Occipital lobe (tissue), 2 donors: Measurements from ENCODE around the gene COL28A1. TPM values are rescaled to one million over a fixed set of nuclear protein-coding genes. Genes with fewer than 3 reads are reported as not detected.
"Not testable (repeated sequence)": the region's sequence is repeated elsewhere in the genome, so short reads cannot be mapped to it uniquely, and the experiment has no call there.

ENCODE experiments used
- DNase-seq: peaks from one replicate; lab custom pipeline; 2025; lab: John Stamatoyannopoulos, UW
- total RNA-seq: library from RNA; depleted of rRNA; stranded (reverse); fragments of >200 nt; gene quantifications from one replicate; pipeline ENCODE4 v1.2.3, GENCODE V29; 2014

COL28A1 gene
- total RNA-seq, 1 donor from 2014 or later = 0.62 TPM

DNA sequence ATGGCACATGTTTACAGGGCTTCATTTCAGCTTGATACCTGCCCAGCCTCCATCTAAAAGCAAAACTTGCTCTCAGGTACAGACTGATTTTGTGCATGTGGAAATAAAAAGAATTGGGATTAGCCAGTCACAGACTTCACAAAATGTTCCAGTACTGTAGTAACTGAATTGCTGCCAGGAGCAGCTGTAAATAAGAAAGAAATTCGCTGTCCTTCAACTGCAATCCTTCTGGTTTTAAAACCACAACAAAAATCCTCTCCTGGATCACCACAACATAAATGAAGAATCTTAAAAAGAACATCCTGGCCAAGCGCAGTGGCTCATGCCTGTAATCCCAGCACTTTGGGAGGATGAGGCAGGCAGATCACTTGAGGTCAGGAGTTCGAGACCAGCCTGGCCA is 27.1 kb upstream of the COL28A1 start:
- DNase-seq = no peak

DNA sequence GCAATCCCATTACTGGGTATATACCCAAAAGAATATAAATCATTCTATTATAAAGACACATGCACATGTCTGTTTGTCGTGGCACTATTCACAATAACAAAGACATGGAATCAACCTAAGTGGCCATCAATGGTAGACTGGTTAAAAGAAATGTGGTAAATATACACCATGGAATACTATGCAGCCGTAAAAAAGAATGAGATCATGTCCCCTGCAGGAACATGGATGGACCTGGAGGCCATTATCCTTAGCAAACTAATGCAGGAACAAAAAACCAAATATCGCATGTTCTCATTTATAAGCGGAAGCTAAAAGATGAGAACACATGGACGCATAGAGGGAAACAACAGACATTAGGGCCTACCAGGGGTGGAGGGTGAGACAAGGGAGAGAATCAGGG is 25.9 kb upstream of the COL28A1 start:
- not testable (repeated sequence) for DNase-seq

DNA sequence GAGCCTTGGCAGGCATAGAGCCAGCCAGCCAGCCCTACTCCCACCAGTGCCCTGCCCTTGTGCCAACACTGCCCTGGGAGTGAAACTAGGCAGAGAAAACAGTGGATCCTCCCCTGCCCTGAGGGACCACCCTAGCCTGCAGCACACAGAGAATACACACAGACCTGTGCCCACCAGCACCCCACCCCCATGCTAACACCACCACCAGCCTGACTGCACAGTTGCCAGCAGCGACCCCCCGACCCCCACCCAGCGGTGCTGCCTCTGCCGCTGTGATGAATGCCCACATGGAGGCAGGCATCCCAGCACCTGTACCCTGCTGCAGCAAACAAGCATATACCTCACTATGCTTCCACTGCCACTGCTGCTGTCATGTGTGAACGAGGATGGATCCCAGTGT is 21.6 kb upstream of the COL28A1 start:
- DNase-seq = no peak

DNA sequence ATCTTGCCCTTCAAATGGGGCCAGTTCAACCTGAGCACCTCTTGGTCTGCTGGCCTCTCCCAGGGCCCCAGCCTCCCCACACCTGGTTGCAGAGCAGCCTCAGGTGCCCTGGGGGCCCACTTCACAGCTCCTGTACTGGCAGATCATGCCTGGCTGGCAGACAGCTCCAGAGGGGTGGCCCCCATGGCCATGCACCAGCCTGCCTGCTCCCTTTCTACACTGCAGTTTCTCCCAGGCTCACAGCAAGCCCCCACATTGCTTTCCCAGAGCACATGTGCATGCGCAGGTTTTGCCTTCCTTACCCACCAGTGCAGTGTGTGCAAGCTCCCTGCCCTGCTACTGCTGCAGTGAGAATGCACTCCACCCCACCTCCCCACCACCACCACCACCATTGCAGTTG is 21.2 kb upstream of the COL28A1 start:
- DNase-seq = no peak

DNA sequence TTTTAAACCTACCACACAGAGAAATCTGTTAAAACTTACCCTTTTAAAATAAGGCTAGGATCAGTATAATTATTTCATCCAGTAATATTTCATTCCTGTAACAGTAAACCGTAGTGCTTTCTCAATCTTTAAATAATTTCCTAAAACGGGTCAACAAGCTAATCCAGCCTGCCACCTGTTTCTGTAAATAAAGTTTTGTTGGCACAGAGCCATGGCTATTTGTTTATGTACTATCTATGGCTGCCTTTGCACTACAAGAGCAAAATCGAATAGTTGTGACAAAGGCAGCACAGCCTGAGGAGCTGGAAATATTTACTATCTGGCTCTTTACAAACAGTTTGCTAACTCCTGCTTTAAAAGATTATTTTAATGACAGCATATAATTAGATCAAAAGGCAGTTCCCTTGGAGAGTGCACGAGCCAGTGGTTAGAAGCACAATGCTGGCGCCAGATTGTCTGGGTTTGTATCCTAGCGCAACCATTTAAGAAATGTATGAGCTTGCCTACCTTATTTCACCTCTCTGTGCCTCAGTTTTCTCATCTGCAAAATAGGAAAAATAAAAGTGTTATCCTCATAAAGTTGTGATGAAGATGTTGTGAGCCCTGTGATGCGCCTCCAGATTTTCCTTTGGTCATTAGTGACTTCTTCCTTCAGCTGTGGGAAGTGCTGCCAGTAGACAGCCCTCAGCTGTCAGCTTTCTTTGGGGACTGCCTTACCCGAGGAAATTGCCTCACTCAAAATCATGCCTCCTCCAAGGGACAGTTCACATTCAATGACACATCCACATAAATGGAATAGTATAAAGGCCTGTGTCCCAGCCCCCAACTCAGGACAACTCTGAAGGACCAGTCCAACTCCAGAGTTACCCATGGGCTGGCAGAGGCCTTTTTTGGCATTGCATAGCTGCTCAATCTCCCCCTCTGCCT is 19.2 kb upstream of the COL28A1 start:
- no peak for DNase-seq

DNA sequence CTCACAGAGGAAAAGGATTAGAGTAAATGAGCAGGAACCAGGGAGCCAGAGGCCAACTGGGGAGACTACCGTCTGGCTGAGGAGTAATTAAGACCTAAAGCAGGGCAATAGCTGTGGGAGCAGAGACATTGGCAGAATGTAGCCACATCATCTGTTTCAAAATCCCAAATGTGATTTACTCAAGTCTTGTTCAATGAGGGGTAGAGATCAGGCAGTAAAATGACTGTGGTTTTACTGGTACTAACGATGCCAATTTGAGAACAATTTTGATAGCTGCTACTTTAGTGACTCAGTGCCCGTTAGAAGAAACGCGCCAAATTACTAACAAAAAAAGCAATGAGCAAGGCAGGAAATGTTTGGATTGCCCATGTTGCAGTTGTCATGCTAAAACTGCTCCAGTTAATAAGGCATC is 18.4 kb upstream of the COL28A1 start:
- no peak for DNase-seq

DNA sequence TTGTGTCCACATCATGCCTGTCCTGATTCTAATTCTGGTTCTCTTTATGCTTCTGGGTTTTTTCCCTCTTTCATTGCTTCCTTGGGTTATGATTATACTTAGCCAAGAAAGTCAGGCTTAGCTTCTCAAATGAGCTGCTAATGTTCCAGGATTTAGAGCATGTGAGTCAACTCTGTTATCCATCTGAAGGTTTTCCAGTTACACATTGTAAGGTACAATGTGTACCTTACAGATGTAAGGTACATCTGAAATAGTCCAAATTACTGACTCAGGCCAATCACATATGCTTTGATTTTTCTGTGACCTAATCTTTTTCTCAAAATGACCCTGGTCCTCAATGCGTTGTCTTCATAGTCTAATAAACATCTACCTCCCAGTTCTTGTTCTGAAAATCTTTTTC is 17.7 kb upstream of the COL28A1 start:
- no peak for DNase-seq

DNA sequence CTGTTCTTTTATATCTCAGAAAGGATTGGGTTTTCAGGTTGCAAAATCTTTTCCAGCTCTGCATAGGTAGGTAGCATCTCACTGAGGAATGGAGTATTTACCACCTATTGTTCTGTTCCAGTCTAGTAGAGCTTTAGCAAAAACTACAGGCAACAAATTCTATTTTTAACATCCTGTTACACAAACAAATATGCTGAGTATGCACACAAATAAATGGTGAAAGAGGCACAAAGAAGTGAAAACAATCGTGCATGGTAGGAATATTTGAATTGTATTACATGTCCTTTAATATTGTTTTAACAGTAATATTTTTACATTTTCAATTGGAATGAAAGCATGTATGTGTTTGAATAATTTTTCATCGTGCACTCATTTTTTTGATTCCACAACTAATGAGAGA is 16.5 kb upstream of the COL28A1 start:
- no peak for DNase-seq

DNA sequence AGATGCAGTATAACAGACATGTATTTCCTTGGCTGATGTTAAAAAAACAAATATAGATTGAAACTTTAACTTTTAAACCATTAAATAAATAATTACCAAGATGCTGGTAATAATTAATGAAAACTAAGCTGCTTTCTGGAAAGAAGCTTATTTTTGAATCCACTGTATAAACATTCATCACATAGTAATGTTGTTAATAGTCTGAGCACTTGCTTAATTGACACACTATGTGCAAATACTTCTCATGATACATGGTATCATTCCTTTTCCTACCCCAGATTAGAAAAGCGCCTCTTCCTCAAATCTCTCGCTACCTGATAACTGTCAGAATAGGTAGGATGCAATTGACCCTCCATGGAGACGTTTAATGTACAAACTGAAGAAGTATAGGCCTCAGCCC is 15.0 kb upstream of the COL28A1 start:
- no peak for DNase-seq

DNA sequence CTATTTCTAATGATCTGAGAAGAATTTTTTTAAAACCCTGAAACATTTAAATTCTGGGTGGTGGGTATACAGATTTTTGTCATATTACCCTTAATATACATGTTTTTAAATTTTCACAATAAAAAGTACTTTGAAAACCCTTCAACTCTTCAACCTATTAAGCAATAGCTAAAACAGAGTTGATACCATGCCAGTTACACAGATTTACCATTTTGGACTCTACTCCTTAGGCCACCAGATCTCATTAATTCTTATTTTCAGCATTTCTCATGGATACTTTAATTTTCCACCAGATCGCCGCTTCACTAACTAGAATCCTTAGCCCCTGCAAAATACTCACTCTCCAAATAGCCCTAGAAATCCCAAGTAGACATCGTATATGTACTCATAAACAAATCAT is 12.7 kb upstream of the COL28A1 start:
- no peak for DNase-seq

DNA sequence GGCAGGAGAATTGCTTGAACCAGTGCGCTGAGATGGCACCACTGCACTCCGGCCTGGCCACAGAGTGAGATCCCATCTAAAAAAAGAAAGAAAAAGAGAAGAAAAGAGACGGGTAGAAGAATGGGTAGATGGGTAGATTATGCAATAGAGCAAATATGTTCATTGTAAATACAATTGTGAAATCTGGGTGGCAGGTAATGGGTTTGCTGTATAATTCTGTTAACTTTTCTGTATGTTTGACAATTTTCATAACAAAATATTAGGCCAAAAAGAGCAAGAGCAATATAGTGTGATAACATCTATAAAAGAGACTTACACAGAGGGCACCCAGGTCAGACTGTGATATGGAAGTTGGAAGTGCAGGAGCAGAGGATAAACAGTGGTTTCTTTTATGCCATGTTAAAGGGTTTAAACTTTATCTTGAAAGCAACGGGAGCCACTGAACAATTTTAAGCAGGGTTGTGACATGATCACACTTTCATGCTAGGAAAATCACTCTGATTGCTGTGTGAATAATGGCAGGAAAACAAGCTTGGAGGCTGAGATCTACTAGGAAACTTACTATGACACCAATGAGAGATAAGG is 6.7 kb upstream of the COL28A1 start:
- no peak for DNase-seq

DNA sequence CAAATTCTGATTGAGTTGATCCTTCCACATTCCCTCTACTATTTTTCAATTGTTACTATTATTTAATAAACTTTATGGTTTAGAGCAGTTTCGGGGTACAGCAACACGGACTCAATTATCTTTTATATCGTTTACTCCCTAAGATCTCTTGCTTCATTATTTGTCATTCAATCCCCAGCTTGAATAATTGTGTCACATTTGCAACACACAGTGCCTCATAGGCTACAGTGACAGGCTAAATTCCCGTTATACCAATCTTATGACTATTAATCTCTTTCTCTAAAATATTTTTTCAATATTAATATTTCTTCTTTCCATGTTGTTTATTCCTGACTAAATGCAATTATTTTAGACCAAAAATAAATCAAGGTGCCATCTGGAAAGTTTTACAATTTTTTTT is 4.0 kb upstream of the COL28A1 start:
- DNase-seq = no peak

DNA sequence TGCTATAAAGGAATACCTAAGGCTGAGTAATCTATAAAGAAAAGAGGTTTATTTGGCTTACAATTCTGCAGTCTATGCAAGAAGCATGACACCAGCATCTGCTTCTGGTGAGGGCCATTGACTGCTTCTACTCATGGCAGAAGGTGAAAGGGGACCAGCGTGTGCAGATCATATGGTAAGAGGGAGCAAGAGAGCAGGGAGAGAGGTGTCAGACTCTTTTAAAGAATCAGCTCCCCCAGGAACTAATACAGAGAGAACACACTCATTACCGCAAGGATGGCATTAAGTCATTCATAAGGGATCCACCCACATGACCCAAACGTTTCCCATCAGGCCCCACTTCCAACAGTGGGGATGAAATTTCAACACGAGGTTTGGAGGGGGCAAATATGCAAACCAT is 3.5 kb upstream of the COL28A1 start:
- no peak for DNase-seq

DNA sequence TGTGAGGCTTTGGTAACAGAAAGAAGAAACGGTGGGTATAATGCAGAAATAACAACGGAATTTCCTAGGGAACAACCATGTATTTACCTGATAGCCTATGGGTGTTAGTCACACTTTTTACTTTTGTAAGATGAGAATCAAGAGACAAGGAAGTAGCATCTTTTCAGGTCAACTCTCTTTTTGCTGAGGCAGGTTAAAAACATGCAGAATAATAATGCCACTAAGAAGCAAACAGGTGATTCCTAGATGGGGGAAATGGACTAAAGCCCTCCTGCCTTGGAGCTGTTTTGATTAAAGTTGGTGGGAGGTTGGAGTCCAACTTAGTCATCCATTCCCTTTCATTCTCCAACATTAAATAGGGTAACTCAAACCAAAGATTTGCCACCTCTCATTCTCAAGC is 2.0 kb upstream of the COL28A1 start:
- no peak for DNase-seq

DNA sequence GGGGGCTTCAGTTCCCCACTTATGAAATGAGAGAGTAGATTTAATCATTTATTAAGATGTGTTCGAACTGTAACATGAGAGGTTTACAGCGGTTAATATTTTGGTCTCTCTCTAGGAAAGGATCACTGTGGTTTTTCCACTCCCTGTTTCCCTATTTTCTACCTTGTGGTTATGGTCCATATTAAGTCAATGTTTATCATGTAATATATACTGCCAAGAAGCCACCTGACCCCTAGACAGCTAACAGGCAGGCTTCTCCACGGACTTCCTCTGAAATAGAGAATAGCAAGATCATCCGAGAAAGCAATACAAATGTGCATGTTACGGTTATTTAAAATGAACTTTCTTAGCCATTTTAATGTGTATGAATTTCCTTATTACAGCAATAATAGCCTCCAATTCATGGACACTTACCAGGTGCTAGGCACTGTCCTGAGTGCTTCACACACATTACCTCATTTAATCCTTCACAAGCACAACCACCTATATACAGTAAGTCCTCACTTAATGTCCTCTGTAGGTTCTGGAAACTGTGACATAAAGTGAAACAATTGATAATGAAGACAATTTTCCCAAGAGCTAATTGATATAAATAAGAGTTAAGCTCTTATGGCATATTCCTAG is 835 bp upstream of the COL28A1 start:
- DNase-seq = no peak

DNA sequence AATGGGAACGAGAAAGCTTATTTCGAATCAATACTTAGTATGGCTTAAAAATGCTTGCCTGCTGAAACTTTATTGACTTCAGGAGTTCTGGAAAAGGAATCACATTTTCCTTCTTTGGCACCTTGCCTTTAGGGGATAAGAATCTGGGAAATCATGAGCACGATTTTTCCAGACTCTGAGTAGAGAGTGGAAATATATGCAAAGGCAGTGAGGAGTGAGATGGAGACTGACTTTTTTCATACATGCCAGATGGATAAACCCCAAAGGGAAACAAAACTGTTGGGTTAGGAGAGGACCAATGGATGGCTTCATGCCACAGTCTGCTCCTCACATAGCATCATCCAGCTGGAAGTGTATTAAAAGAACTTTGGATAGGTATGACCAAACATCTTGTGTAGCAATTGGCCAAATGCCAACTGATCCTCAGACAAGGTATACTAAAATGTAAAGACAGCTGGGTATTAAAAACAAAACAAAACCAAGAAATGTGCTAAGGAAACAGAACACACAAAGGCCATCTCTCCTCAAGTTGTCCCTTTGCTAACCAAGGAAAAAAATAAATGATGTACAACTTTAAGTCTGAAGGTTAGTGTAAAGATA is 1.7 kb downstream of the COL28A1 start:
- no peak for DNase-seq

DNA sequence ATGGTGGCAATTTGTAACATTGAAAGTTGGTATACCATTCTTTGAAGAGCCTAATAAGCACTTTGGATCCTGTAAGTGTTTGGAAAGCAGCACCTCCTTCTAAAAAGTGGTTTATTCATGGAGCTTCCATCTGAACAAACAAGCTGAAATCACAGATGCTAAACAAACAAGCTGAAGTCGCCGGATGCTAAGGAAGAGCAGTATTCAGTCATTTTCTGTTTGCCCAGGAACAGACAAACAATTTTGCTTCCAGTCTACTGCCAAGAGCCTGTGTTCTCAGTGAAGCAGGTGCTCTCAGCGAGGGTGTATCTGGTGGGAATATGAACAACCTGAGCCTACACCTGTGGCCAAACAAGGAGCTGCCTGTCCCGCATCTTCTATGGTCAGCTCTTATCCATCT is 6.3 kb downstream of the COL28A1 start:
- no peak for DNase-seq

DNA sequence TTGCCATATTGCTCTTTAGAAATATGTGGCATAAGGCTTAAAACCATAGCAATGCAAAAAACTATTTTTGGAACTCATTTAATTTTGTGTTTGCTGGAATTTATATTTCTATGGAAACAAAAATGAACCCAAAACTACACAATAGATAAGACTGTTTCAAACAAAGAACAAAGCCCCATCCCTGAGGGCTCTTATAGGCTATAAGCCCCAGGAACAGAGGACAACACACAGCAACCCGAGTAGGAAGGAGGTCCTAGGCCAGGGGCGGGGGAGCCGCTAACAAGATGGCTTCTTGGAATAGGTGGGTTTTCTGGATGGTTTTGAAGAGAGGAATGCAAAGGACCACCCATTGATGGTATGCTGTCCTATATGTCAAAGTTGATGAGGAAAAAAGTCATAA is 8.6 kb downstream of the COL28A1 start:
- DNase-seq = no peak

DNA sequence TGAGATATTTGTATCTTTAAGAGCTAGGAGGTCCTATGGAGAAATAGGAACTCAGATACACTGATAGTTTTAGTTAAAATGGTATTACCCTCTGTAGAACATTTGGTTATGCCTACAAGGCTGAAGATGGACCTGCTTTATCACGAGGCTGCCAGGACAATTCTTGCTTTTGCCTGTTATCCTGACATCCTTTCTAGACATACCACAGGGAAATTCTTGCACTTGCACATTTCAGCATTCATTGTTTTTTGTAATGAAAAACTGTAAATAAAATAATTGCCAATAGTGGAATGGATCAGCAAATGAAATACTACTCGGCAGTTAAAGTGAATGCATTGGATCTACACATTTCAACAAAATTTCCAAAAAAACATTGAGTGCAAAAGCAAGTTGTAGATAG is 9.7 kb downstream of the COL28A1 start:
- no peak for DNase-seq

DNA sequence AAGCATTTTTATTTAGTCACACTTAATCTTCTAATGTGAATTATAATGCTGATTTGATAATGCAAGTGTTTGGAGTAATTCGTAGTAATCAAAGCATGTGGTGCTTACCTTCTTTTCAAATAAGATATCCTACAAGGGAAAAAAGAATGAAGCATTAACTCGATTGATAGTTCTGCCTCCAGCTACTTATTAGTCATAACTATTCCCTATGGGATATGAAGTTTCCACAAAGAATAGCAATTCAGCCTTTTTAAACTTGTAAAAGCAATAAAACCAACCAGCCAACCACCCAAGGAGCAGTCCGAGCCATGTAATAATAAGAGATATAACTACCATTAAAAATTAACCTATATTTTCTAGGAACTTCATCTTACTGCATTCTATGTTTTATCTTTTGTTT is 11.6 kb downstream of the COL28A1 start:
- no peak for DNase-seq

DNA sequence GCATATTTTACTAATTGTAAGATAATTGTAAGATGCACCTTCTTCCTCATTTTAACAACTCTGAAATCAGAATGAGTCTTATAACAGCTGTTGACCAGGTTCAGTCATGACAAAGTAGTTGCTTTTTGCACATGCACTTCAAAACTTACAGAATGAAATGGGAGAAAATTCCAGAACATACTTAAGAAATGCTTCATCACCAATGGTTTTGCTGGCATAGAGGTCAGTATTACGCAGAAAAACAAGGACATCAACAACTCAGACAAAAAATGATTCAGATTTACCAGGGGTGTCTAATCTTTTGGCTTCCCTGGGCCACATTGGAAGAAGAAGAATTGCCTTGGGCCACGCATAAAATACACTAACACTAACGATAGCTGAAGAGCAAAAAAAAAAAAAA is 13.3 kb downstream of the COL28A1 start:
- no peak for DNase-seq

DNA sequence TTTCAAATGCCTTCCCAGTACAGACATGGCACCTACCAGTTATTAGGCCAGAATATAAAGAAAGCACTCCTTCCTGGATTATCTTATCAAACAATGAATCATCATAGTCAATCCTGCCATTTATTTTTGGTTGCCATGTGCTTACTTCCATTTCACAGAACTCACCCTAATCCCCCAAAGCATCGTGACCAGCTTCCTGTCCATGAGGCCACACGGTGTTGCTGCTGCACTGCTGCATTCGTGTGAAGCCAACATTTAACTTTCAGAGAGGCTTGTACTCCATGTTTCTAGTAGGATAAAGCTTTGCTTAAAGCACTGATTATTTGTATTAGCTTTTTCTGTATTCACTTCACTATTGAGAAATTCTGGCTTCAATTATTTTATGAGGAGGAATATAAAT is 14.4 kb downstream of the COL28A1 start:
- DNase-seq = no peak
